GM12878 (cell line): Measurements from ENCODE around the gene ACP3. TPM values are rescaled to one million over a fixed set of nuclear protein-coding genes. Genes with fewer than 3 reads are reported as not detected.

Experiments used
- ATAC-seq: fragments of 200-7000 bp; cut with Tn5 transposase; 3 replicates; pipeline ENCODE4 v1.9.1; 2020; ENCODE audit warnings: mild to moderate bottlenecking, moderate library complexity
- BruUV-seq: library from RNA; stranded (reverse); fragments of 400-500 nt; replicated peaks from 2 replicates; lab custom pipeline; 2021; lab: Mats Ljungman, UMichigan
- CTCF ChIA-PET: fragments of 300-600 bp; sonication (Branson Sonifier 250); formaldehyde crosslinking; extraction: SDS; loops from one replicate; lab custom pipeline; 2021; ENCODE audit warnings: inconsistent platforms; lab: Yijun Ruan, JAX
- POLR2A ChIA-PET: fragments of 350-600 bp; formaldehyde crosslinking; extraction: SDS; loops from one replicate; lab custom pipeline; 2021; ENCODE audit warnings: inconsistent platforms; lab: Charles Lee
- RAD21 ChIA-PET: fragments of 300-600 bp; sonication (Branson Sonifier 250); formaldehyde crosslinking; loops from one replicate; lab custom pipeline; 2023; ENCODE audit warnings: antibody characterized with exemption; ENCODE audit not compliant: unreplicated experiment; lab: Charles Lee
- SMC1A ChIA-PET: fragments of 300-600 bp; sonication (Branson Sonifier 250); formaldehyde crosslinking; loops from one replicate; lab custom pipeline; 2023; ENCODE audit not compliant: unreplicated experiment, uncharacterized antibody; lab: Charles Lee
- DNase-seq: peaks from one replicate; pipeline ENCODE4 v3.0.0-alpha.2; 2011; ENCODE audit warnings: low read depth, low spot score
- FAIRE-seq: peaks from 3 replicates; lab custom pipeline; 2011; peaks lifted over from hg19 to GRCh38; lab: Jason Lieb, UNC
- H2AFZ ChIP-seq: 2 replicates; pipeline ENCODE4 v1.6.0; 2011; ENCODE audit warnings: low read depth, low read length, control low read depth; ENCODE audit not compliant: control insufficient read depth
- H3K27ac ChIP-seq: 2 replicates; pipeline ENCODE4 v1.5.1; 2011; ENCODE audit warnings: control low read depth; ENCODE audit not compliant: control insufficient read depth, insufficient read depth
- H3K27me3 ChIP-seq, 2 experiments: replicated peaks in 1 of 2; 2 replicates each; pipeline versions ENCODE4 v1.6.0 to v1.6.1; 2011; ENCODE audit warnings: low read length in 1 of 2; ENCODE audit not compliant: control insufficient read depth in 2 of 2, insufficient read depth in 2 of 2
- H3K36me3 ChIP-seq, 2 experiments: 2 replicates each; pipeline ENCODE4 v1.5.1; 2011; ENCODE audit warnings: low read length in 1 of 2; ENCODE audit not compliant: control insufficient read depth in 2 of 2, insufficient read depth in 2 of 2
- H3K4me1 ChIP-seq: 2 replicates; pipeline ENCODE4 v1.6.1; 2011; ENCODE audit warnings: mild to moderate bottlenecking, low read length, moderate library complexity, mixed read lengths; ENCODE audit not compliant: control insufficient read depth, insufficient read depth
- H3K4me2 ChIP-seq: 2 replicates; pipeline ENCODE4 v1.6.0; 2011; ENCODE audit warnings: control low read depth; ENCODE audit not compliant: control insufficient read depth, insufficient read depth
- H3K4me3 ChIP-seq: fragments of 200-600 bp; sonication (generic); 2 replicates; pipeline ENCODE4 v1.5.1; 2016
- H3K79me2 ChIP-seq: 2 replicates; pipeline ENCODE4 v1.6.0; 2011; ENCODE audit warnings: low read length; ENCODE audit not compliant: control insufficient read depth, insufficient read depth
- H3K9ac ChIP-seq: 2 replicates; pipeline ENCODE4 v1.8.0; 2011; ENCODE audit warnings: low read length, control low read depth, mixed read lengths; ENCODE audit not compliant: control insufficient read depth, insufficient read depth
- H3K9me3 ChIP-seq: replicated peaks from 3 replicates; pipeline ENCODE4 v1.5.1; 2011; ENCODE audit warnings: mild to moderate bottlenecking, low read length; ENCODE audit not compliant: control insufficient read depth, insufficient read depth
- H4K20me1 ChIP-seq: 2 replicates; pipeline ENCODE4 v1.6.0; 2011; ENCODE audit not compliant: control insufficient read depth, insufficient read depth
- ATF2 ChIP-seq: IDR thresholded peaks from 2 replicates; pipeline ENCODE4 v1.6.1; 2012; ENCODE audit warnings: low read length, inconsistent platforms
- BACH1 ChIP-seq: fragments of 450-650 bp; IDR thresholded peaks from 2 replicates; pipeline ENCODE4 v1.6.1; 2017; ENCODE audit warnings: mild to moderate bottlenecking, borderline replicate concordance
- CHD1 ChIP-seq: IDR thresholded peaks from 2 replicates; pipeline ENCODE4 v1.6.1; 2012; ENCODE audit warnings: low read depth, low read length, improper control_type of control experiment
- CHD2 ChIP-seq: IDR thresholded peaks from 2 replicates; pipeline ENCODE4 v1.6.1; 2011; ENCODE audit warnings: low read depth, low read length, improper control_type of control experiment, borderline replicate concordance
- FOXK2 ChIP-seq: fragments of 450-650 bp; IDR thresholded peaks from 2 replicates; pipeline ENCODE4 v1.6.1; 2017; ENCODE audit warnings: mild to moderate bottlenecking, moderate library complexity
- IKZF1 ChIP-seq: fragments of 450-650 bp; conservative IDR thresholded peaks from 2 replicates; pipeline ENCODE4 v1.6.1; 2017; ENCODE audit warnings: antibody characterized with exemption, mild to moderate bottlenecking
- IRF3 ChIP-seq: fragments of 450-650 bp; IDR thresholded peaks from 2 replicates; pipeline ENCODE4 v1.6.1; 2014; ENCODE audit warnings: mild to moderate bottlenecking
- IRF4 ChIP-seq: IDR thresholded peaks from 2 replicates; pipeline ENCODE4 v1.6.1; 2011; ENCODE audit warnings: low read depth, low read length
- MLLT1 ChIP-seq: fragments of 450-650 bp; IDR thresholded peaks from 2 replicates; pipeline ENCODE4 v1.6.1; 2016; ENCODE audit warnings: mild to moderate bottlenecking
- MTA2 ChIP-seq: fragments of 450-650 bp; IDR thresholded peaks from 2 replicates; pipeline ENCODE4 v1.6.1; 2016; ENCODE audit warnings: low read depth, mild to moderate bottlenecking, moderate library complexity
- MXI1 ChIP-seq: fragments of 150-350 bp; IDR thresholded peaks from 2 replicates; pipeline ENCODE4 v1.6.1; 2011; ENCODE audit warnings: low read depth, mild to moderate bottlenecking, inconsistent platforms, low read length, improper control_type of control experiment
- SREBF1 ChIP-seq: IDR thresholded peaks from 2 replicates; pipeline ENCODE4 v1.6.1; 2012; ENCODE audit warnings: mild to moderate bottlenecking, low read length
- STAT1 ChIP-seq: fragments of 450-650 bp; conservative IDR thresholded peaks from 2 replicates; pipeline ENCODE4 v1.6.1; 2014; ENCODE audit warnings: antibody characterized with exemption, mild to moderate bottlenecking
- TBL1XR1 ChIP-seq: IDR thresholded peaks from 2 replicates; pipeline ENCODE4 v1.6.1; 2012; ENCODE audit warnings: low read depth, low read length, improper control_type of control experiment
- ZNF592 ChIP-seq: fragments of 450-650 bp; IDR thresholded peaks from 2 replicates; pipeline ENCODE4 v1.6.1; 2017; ENCODE audit warnings: mild to moderate bottlenecking, moderate library complexity
- WGBS: methylation state at CpG from one replicate; pipeline ENCODE4 v1.1.6; 2016; ENCODE audit warnings: low lambda C conversion rate; ENCODE audit not compliant: insufficient replicate concordance, insufficient coverage; ENCODE audit errors: missing lambda C conversion rate; 5-methylcytosine and 5-hydroxymethylcytosine counted together
- in situ Hi-C: fragments of 300-500 bp; cut with MboI; formaldehyde crosslinking; loops from 9 replicates; pipeline ENCODE4 v1.14.3; 2018; ENCODE audit warnings: mixed read lengths
- intact Hi-C: fragments of 100-400 bp; cut with micrococcal nuclease; formaldehyde crosslinking; loops from one replicate; pipeline ENCODE4 v1.14.2; 2022; ENCODE audit not compliant: unreplicated experiment
- polyA plus RNA-seq, 11 experiments: library from polyadenylated mRNA; depleted of rRNA in 4 of 11; unstranded in 6 of 11; stranded (reverse) in 5 of 11; fragments of >200 nt; fragmentation: Nextera tagmentation in 4 of 11; fragmentation: Illumina TruSeq in 1 of 11; extraction: Ambion mirVana in 4 of 11; extraction: Trizol in 1 of 11; gene quantifications; 1 replicate in 1 of 11; 2 replicates in 10 of 11; pipeline versions ENCODE4 v1.2.1 to v1.2.3, GENCODE V29; 2011 to 2016; ENCODE audit warnings: inconsistent platforms in 2 of 11, missing spikeins in 2 of 11, low read depth in 1 of 11
- total RNA-seq, 4 experiments: library from RNA; depleted of rRNA in 3 of 4; stranded (reverse); fragments of >200 nt in 3 of 4; fragmentation: Illumina TruSeq in 1 of 4; extraction: Trizol in 1 of 4; gene quantifications; 2 replicates each; pipeline versions ENCODE4 v1.2.1 to v1.2.3, GENCODE V29; 2013 to 2021

The ACP3 gene
- total and polyA plus RNA-seq, 10 of the 15 experiments (the other 5 are each of a cell fraction or from before 2014, with no cell fraction given) = 0.05 to 0.41 TPM; not detected in 8

- no peak for TF ChIP-seq IRF3
- no peak for TF ChIP-seq SREBF1
- no peak for TF ChIP-seq MXI1
- TF ChIP-seq CHD2 = no peak
- TF ChIP-seq, all 136 proteins: peak for 0
These were observed 9.0 kb downstream of the ACP3 start (continued) for GRCh38 chr3:132326251-132326650.

GRCh38 chr3:132332082-132332481 is 14.9 kb downstream of the ACP3 start:
- H3K9me3 ChIP-seq = no peaks in the 10 kb centered on the region
- CTCF ChIA-PET = no interaction called here
- TF ChIP-seq STAT1 = no peak
- no peak for TF ChIP-seq ATF2
- no peak for TF ChIP-seq CHD1
- TF ChIP-seq TBL1XR1 = no peak
- no peak for TF ChIP-seq IRF4
- no peak for TF ChIP-seq ZNF592
- TF ChIP-seq MTA2 = no peak
- TF ChIP-seq FOXK2 = no peak
- no peak for TF ChIP-seq IKZF1
- no peak for TF ChIP-seq BACH1
- no peak for TF ChIP-seq MLLT1

More at GRCh38 chr3:132332082-132332481, 14.9 kb downstream of the ACP3 start:
- DNase-seq (no peak), FAIRE-seq (no peak), ATAC-seq (no peak)
- WGBS = 27% methylated on average over 6 of the region's 6 CpGs
- Histone ChIP-seq H3K4me2 (no peak overlapping the region), H3K9ac (no peak overlapping the region), H3K36me3 (no peaks in the 10 kb centered on the region), H3K27ac (no peak overlapping the region), H3K79me2 (no peaks in the 10 kb centered on the region), H4K20me1 (no peaks in the 10 kb centered on the region), H2AFZ (no peak overlapping the region), H3K4me1 (no peaks in the 10 kb centered on the region), H3K27me3 (no peaks in the 10 kb centered on the region; a peak in 1 of 4 replicates), H3K4me3 (no peak overlapping the region)
- intact Hi-C loops = no loop called here
- in situ Hi-C loops = no loop called here
- ChIA-PET POLR2A (no interaction called here), SMC1A (no interaction called here), RAD21 (no interaction called here)
- BruUV-seq = no TSS peak
